Calu3 (cell line): ENCODE measurements around the gene HMCN2. TPM values are rescaled to one million over a fixed set of nuclear protein-coding genes. Genes with fewer than 3 reads are reported as not detected.

Experiments
- BruUV-seq: library from RNA; stranded (reverse); fragments of 400-500 nt; replicated peaks from 2 replicates; lab custom pipeline; 2021; lab: Mats Ljungman, UMichigan
- CTCF ChIA-PET: fragments of 300-600 bp; sonication (Branson Sonifier 250); formaldehyde crosslinking; loops from one replicate; lab custom pipeline; 2022; ENCODE audit warnings: antibody characterized with exemption; lab: Charles Lee
- DNase-seq: peaks from one replicate; pipeline ENCODE4 v3.0.0; 2022
- H3K27ac Mint-ChIP-seq: one replicate; pipeline ENCODE4 v1.8.0; 2022; ENCODE audit warnings: mixed read lengths; ENCODE audit not compliant: unreplicated experiment
- H3K27me3 Mint-ChIP-seq: one replicate; pipeline ENCODE4 v1.8.0; 2022; ENCODE audit warnings: mixed read lengths; ENCODE audit not compliant: unreplicated experiment
- H3K36me3 Mint-ChIP-seq: one replicate; pipeline ENCODE4 v1.8.0; 2022; ENCODE audit warnings: mild to moderate bottlenecking, moderate library complexity, mixed read lengths; ENCODE audit not compliant: insufficient read depth, unreplicated experiment
- H3K4me1 Mint-ChIP-seq: one replicate; pipeline ENCODE4 v1.8.0; 2022; ENCODE audit warnings: mild to moderate bottlenecking, low read depth, mixed read lengths; ENCODE audit not compliant: unreplicated experiment
- H3K4me3 Mint-ChIP-seq: one replicate; pipeline ENCODE4 v1.8.0; 2022; ENCODE audit warnings: mild to moderate bottlenecking, low read depth, moderate library complexity, mixed read lengths; ENCODE audit not compliant: unreplicated experiment
- H3K9me3 Mint-ChIP-seq: one replicate; pipeline ENCODE4 v1.8.0; 2022; ENCODE audit warnings: low read depth, mixed read lengths; ENCODE audit not compliant: unreplicated experiment
- intact Hi-C: fragments of 100-400 bp; cut with micrococcal nuclease; formaldehyde crosslinking; loops from one replicate; pipeline ENCODE4 v1.10.0; 2022; ENCODE audit not compliant: unreplicated experiment
- total RNA-seq: library from RNA; stranded (reverse); gene quantifications from 2 replicates; pipeline ENCODE4 v1.2.3, GENCODE V29; 2022
- TF ChIP-seq, protein P1 (sequence below): fragments of 200-600 bp; IDR thresholded peaks from one replicate; pipeline ENCODE4 v1.8.0; 2022; ENCODE audit warnings: antibody characterized with exemption; ENCODE audit not compliant: unreplicated experiment

HMCN2 gene
- total RNA-seq, 1 experiment from 2014 or later: not detected

DNA sequence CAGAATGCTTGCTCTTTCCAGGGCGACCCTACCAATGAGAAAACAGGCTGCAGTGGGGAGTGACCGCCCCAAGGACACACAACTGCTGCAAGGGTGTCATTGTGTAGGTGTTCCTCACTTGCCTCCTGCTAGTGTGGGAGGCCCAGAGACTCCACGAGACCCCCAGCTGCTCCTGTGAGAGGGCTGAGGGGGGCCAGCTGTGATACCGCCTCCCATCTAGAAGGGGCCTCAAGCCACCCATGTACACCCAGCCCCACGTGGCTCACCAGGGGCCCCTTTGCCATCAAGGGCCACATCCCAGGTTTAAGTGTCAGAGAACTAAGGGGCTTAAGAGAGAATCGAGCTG, 177.9 kb downstream of the HMCN2 start:
- no peak overlapping the region for H3K27ac Mint-ChIP-seq
- no peaks in the 10 kb centered on the region for H3K4me1 Mint-ChIP-seq
- TF ChIP-seq, protein P1, sequence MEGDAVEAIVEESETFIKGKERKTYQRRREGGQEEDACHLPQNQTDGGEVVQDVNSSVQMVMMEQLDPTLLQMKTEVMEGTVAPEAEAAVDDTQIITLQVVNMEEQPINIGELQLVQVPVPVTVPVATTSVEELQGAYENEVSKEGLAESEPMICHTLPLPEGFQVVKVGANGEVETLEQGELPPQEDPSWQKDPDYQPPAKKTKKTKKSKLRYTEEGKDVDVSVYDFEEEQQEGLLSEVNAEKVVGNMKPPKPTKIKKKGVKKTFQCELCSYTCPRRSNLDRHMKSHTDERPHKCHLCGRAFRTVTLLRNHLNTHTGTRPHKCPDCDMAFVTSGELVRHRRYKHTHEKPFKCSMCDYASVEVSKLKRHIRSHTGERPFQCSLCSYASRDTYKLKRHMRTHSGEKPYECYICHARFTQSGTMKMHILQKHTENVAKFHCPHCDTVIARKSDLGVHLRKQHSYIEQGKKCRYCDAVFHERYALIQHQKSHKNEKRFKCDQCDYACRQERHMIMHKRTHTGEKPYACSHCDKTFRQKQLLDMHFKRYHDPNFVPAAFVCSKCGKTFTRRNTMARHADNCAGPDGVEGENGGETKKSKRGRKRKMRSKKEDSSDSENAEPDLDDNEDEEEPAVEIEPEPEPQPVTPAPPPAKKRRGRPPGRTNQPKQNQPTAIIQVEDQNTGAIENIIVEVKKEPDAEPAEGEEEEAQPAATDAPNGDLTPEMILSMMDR: no peak
- H3K36me3 Mint-ChIP-seq: peaks cover 17% of the 10 kb centered on the region
- intact Hi-C loops: no loop called here
- no TSS peak for BruUV-seq
- no peak for DNase-seq
- peaks cover 8% of the 10 kb centered on the region for H3K27me3 Mint-ChIP-seq
- CTCF ChIA-PET: no interaction called here
- no peak overlapping the region for H3K4me3 Mint-ChIP-seq
- H3K9me3 Mint-ChIP-seq: peaks cover 2% of the 10 kb centered on the region

DNA sequence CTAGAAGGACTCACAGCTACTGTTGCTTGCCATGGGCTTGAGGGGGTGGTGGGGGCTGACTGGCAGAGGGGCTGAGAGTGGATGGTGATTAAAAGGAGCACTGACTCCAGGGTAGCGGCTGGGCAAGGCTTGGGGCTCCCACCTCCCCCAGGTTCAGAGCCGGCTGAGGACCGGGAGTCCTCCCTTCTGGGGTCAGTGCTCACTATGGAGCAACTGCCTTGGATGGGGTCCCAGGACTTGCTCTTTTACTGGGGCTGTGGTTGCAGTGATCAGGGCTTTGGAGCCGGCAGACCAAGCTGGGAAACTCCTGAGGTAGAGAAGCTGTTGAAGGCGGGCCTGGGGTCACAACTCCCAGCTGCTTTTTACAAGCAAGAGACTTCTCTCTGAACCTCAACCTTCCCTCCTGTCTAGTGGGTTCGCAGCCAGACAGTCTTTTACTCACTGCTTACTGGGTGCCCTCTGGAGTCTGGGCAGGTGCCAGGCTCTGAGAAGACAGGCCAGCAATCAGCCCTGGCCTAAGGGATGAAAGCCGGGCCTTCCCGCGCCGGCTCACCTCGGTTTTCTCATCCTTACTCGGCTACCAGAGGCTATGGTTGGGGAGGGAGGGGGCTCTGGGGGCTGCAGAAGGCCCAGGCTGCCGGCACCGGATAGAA, 178.4 kb downstream of the HMCN2 start:
- H3K27me3 Mint-ChIP-seq: peaks cover 8% of the 10 kb centered on the region
- CTCF ChIA-PET: no interaction called here
- intact Hi-C loops: no loop called here
- H3K4me1 Mint-ChIP-seq: no peaks in the 10 kb centered on the region
- no peak for DNase-seq
- H3K4me3 Mint-ChIP-seq: no peak overlapping the region
- peaks cover 2% of the 10 kb centered on the region for H3K9me3 Mint-ChIP-seq
- TF ChIP-seq, protein P1: no peak
- H3K36me3 Mint-ChIP-seq: peaks cover 13% of the 10 kb centered on the region
- no peak overlapping the region for H3K27ac Mint-ChIP-seq
- BruUV-seq: no TSS peak

DNA sequence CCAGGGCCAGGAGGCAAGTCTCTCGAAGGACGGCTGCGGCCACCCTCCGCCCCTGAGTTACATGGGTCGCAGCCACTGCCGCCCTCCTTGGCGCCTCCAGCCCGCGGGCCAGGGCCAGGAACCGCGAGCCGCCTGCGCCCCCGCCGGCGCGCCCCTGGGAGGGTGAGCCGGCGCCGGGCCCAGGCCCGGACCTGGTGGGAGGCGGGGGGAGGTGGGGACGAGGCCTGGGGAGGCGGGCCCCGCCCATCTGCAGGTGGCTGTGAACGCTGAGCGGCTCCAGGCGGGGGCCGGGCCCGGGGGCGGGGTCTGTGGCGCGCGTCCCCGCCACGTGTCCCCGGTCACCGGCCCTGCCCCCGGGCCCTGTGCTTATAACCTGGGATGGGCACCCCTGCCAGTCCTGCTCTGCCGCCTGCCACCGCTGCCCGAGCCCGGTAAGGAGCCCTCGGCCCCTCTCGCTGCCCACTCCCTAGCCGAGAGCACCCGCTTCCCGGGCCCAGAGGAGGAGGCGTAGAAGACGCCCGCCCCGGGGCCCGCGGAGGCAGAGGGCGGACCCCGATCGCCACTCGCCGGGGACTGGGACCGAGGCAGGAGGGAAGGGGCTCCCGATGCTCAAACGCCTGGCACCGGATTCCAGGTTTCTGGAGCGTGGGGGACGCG, 179.1 kb downstream of the HMCN2 start, which contains the start of gene ASS1:
ASS1 (plus strand) TSS at position 397 of the 657 bp plus-strand sequence. CDS start 7,268 bp downstream, outside the sequence.
- Mint-ChIP-seq H3K27me3 (peaks cover 1% of the 10 kb centered on the region), H3K4me3 (peak within 1 kb of the TSS; percentile 72), H3K27ac (no peak within 1 kb of the TSS), H3K4me1 (no peaks in the 10 kb centered on the region), H3K9me3 (peaks cover 2% of the 10 kb centered on the region), H3K36me3 (peaks cover 13% of the 10 kb centered on the region)
- intact Hi-C loops: no loop called here
- DNase-seq: peak; percentile 83
- no TSS peak for BruUV-seq
- CTCF ChIA-PET: no interaction called here
- TF ChIP-seq, protein P1: no peak

DNA sequence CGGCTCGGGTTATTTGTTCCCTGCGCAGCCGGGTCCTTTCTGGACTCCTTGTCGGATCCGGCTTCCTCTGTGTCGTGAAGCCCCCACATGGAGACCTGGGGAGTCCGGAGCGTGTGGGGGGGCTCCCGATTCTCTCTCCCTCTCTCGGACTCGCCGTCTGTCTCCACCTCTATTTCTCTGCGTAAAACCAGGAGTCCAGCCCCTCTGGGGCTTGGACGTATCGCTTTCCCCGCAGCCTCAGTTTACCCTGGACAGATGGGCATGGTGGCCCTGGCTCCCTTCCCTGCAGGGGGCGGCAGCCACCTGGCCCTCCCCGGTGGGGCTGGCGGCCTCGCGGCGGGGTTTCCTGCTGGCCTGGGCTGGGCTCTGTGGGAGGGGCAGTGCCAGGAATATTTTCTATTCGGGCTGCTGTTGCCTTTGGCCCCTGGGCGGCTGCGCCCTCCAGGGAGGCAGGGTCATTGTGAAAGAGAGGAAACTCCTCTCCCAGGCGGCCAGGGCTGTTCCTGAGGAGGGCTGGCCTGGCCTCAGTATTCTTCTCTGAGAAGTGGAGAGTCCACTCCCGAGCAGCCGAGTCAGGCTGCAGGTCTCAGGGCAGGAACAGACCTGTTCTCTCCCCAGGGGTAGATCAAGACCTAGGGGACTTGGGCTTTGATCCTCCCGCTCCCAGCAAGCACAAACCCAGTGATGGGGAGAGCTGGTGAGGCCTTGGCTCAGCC, 179.9 kb downstream of the HMCN2 start:
- no peak overlapping the region for H3K27ac Mint-ChIP-seq
- H3K4me1 Mint-ChIP-seq: no peaks in the 10 kb centered on the region
- TF ChIP-seq, protein P1: no peak
- H3K4me3 Mint-ChIP-seq: peak overlapping the region; percentile 72
- intact Hi-C loops: no loop called here
- peaks cover 2% of the 10 kb centered on the region for H3K9me3 Mint-ChIP-seq
- TSS peak; percentile 44 for BruUV-seq
- H3K36me3 Mint-ChIP-seq: peaks cover 13% of the 10 kb centered on the region
- CTCF ChIA-PET: no interaction called here
- peak; percentile 42 for DNase-seq
- H3K27me3 Mint-ChIP-seq: no peaks in the 10 kb centered on the region
